H1 (cell line): ENCODE results near the gene C6orf52. TPM values are rescaled to one million over a fixed set of nuclear protein-coding genes. Genes with fewer than 3 reads are reported as not detected.

Source experiments
- ATF2 ChIP-seq: IDR thresholded peaks from 2 replicates; pipeline ENCODE4 v1.6.1; 2012; ENCODE audit warnings: low read length, inconsistent platforms
- CHD7 ChIP-seq: fragments of 300-600 bp; sonication (generic); IDR thresholded peaks from 2 replicates; pipeline ENCODE4 v1.7.1; 2012; ENCODE audit warnings: low read length, moderate library complexity, mild to moderate bottlenecking, inconsistent platforms; ENCODE audit not compliant: insufficient replicate concordance
- CREB1 ChIP-seq: IDR thresholded peaks from 2 replicates; pipeline ENCODE4 v1.6.1; 2012; ENCODE audit warnings: inconsistent platforms
- SP2 ChIP-seq: IDR thresholded peaks from 2 replicates; pipeline ENCODE4 v1.6.1; 2012; ENCODE audit warnings: mild to moderate bottlenecking, low read length, inconsistent platforms
- polyA plus RNA-seq, 7 experiments: library from polyadenylated mRNA; depleted of rRNA in 3 of 7; stranded (reverse) in 5 of 7; unstranded in 2 of 7; fragments of >200 nt in 5 of 7; fragments of 200-250 nt in 2 of 7; gene quantifications; 1 replicate in 5 of 7; 2 replicates in 1 of 7; 4 replicates in 1 of 7; pipeline versions ENCODE4 v1.2.1 to v1.2.3, GENCODE V29; 2011 to 2013; ENCODE audit warnings: missing spikeins in 2 of 7, mixed read lengths in 2 of 7
- total RNA-seq: library from RNA; stranded (reverse); fragmentation: NEBNext Ultra II Directional; extraction: Animal tissue kit (Norgen Biotek cat#: 25700); gene quantifications from 2 replicates; pipeline ENCODE4 v1.2.1, GENCODE V29; 2021

C6orf52 gene
- total and polyA plus RNA-seq, 2 of the 8 experiments (the other 6 are each of a cell fraction or from before 2014, with no cell fraction given) = 1.5 to 3.1 TPM

- TF ChIP-seq CHD7 (no peak), SP2 (no peak), CREB1 (no peak), ATF2 (no peak)
- TF ChIP-seq, all 59 proteins: peak for 0
Measured at GRCh38 chr6:10696655-10697054, 2.2 kb upstream of the C6orf52 start (continued).
